Measurements from ENCODE around the gene CFAP97D2.

Gene CFAP97D2

DNA sequence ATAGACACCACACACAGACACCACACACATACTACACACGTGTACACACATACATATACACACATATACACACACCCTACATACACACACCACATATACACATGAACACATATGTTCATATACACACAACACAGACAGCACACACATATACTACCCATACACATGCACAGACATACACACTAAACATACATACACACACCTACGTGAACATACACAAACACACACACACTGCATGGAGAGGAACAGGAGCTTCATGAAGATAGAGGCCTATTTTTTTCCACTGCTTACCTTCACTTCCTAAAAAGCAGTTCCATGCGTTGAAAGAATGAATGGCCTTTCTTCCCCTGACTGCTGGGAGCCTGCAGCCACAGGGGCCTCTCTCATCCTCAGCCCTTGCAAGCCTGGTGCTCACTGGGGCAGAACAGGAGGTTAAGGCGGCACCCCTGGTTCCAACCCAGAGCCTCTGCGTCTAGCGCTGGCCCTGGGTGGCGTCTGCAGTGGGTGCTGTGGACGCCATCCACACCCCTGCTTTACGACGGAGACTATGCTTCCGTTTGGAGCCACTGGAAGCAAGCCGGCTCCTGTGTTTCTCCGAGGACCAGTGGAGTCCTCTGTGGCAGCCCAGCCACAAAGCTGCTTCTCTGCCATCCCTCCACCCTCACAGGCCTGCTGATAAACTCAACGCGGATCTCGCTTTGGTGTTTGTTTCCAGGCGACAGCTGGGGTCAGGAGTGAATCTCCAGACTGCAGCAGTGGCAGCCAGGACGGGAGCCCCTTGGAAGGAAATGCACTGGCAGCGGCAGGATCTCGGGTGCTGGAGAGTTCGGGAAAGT, 44.7 kb upstream of the CFAP97D2 start:
- no peak overlapping the region for H3K4me3 ChIP-seq (replicated peaks; ENCODE audit: low read depth, low read length)
- no peak for TF ChIP-seq CTCF (IDR thresholded peaks at IDR 0.05; ENCODE audit: low read depth, low read length, missing control alignments)
- DNase-seq (ENCODE audit: extremely low read depth, low read depth), result no peak

GRCh38 chr13:114134944-114135610, 44.0 kb upstream of the CFAP97D2 start:
- TF ChIP-seq CTCF (IDR thresholded peaks at IDR 0.05; ENCODE audit: low read depth, low read length, missing control alignments), result no peak
- DNase-seq (ENCODE audit: extremely low read depth, low read depth), result no peak
- H3K4me3 ChIP-seq (replicated peaks; ENCODE audit: low read depth, low read length), result no peak overlapping the region

DNA sequence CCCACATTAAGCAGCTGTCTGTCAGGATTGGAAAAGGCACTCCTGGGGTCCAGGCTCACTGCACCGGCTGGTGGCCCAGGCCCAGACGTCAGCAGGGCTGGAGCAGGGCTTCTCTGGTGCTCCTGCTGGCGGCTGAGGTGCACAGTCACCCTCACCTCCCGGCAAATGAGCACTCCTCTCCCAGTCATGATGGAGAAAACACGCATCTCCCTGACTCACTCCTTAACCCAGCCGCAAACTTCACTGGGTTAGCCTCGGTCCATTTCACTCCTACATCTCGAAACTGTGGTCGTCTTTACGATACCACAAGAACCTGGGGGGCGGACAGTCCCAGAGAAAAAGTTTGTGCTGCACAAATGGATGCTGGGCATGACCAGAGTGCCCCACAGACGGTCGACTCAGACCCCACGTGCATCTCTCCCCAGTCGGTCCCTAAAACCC, 43.3 kb upstream of the CFAP97D2 start:
- DNase-seq (ENCODE audit: extremely low read depth, low read depth), result no peak
- no peak for TF ChIP-seq CTCF (IDR thresholded peaks at IDR 0.05; ENCODE audit: low read depth, low read length, missing control alignments)
- no peak overlapping the region for H3K4me3 ChIP-seq (replicated peaks; ENCODE audit: low read depth, low read length)

DNA sequence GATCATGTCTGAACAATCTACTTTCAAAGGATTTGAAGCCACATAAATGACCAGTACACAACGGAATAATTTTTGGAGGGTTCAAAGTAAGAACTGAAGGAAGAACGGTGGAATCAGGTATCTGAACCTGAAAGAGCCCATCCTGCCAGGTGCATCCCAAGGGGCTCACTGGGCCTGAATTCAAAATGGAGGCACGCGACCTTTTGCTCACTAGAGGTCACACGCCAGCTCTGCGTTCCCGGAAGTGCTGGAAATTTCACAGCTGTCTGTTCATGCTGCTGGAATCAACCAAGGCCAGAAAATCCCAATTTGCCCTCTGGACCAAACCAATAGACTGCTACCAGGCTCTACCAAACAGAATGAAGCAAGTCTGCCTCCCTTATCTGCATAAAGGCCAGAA, 42.5 kb upstream of the CFAP97D2 start:
- TF ChIP-seq CTCF (IDR thresholded peaks at IDR 0.05; ENCODE audit: low read depth, low read length, missing control alignments), result no peak
- no peak overlapping the region for H3K4me3 ChIP-seq (replicated peaks; ENCODE audit: low read depth, low read length)
- no peak for DNase-seq (ENCODE audit: extremely low read depth, low read depth)

DNA sequence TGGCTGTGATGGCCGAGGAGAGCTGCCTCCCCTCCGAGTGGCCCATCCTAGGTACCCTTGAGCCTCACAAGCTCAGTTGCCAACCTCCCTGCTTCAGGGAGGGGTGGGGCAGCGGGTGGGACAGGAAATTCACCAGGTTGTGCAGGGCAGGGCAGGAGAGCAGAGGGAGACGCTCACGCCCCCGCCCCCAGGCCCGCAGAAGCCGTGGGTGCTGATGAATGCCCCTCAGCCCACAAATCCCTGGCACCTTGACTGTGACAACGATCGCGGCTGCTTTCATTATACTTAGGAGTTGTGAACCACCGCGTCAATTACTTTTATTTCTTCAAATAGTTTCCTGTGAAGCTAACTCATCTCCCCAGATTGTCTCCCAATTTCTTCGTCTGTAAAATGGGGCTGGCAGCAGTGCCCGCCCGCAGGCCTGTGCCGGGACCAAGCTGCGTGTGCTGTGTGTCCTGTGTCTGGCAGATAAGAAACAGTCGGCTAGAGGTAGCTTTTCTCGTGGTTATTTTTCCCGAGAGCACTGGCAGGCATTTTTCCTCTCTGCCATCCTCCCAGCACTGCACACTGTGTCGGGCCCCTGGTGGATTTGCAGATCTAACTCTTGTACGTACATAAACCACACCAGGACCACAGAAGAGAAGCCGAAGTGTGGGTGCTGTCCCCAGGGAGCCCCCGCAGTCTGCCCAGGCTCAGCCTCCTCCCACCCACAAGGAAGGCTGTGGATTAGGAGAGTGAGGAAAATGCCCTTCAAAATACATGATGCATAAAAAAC, 38.7 kb upstream of the CFAP97D2 start:
- no peak overlapping the region for H3K4me3 ChIP-seq (replicated peaks; ENCODE audit: low read depth, low read length)
- no peak for TF ChIP-seq CTCF (IDR thresholded peaks at IDR 0.05; ENCODE audit: low read depth, low read length, missing control alignments)
- DNase-seq (ENCODE audit: extremely low read depth, low read depth), result no peak

DNA sequence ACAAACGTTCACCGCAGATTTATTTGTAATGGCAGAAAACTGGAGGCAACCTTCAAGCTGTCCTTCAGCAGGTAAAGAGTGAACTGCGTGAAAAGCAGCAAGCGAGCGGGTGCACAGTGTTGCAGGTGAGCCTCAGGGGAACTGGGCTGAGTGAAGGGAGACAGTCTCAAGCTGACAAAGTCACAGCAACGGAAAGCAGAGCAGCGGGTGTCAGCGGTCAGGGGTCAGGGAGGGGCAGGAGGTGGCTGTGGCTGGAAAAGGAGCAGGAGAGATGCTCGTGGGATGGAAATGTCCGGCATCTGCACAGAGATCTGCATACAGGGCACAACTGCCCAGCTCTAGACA, 38.2 kb upstream of the CFAP97D2 start:
- DNase-seq (ENCODE audit: extremely low read depth, low read depth), result no peak
- H3K4me3 ChIP-seq (replicated peaks; ENCODE audit: low read depth, low read length), result no peak overlapping the region
- TF ChIP-seq CTCF (IDR thresholded peaks at IDR 0.05; ENCODE audit: low read depth, low read length, missing control alignments), result no peak
